Prostate gland (tissue), 2 donors: ENCODE measurements around the gene FOXR1.

ENCODE experiments used
- CTCF ChIP-seq, 4 experiments: fragments of 200-600 bp in 2 of 4; fragments of 450-650 bp in 2 of 4; sonication (generic) in 2 of 4; IDR thresholded peaks; 1 replicate in 3 of 4; 2 replicates in 1 of 4; pipeline ENCODE4 v1.5.1; 2016 to 2019; ENCODE audit warnings: antibody characterized with exemption in 4 of 4, mild to moderate bottlenecking in 2 of 4, moderate library complexity in 2 of 4
- POLR2A ChIP-seq: fragments of 450-650 bp; IDR thresholded peaks from one replicate; pipeline ENCODE4 v1.6.1; 2016; ENCODE audit warnings: antibody characterized with exemption, mild to moderate bottlenecking
- POLR2AphosphoS5 ChIP-seq: sonication (generic); formaldehyde crosslinking; IDR thresholded peaks from one replicate; pipeline ENCODE4 v1.6.1; 2017; ENCODE audit warnings: antibody characterized with exemption

GRCh38 chr11:118924591-118925585 lies 46.7 kb upstream of the FOXR1 start:
- TF ChIP-seq CTCF (IDR thresholded peaks at IDR 0.05): no peak
- TF ChIP-seq POLR2AphosphoS5: peak; percentile 37
- peak; percentile 50 for TF ChIP-seq POLR2A
